Neural cell (in vitro differentiated cells): ENCODE measurements around the gene KAT8. TPM values are rescaled to one million over a fixed set of nuclear protein-coding genes. Genes with fewer than 3 reads are reported as not detected.

Experiments
- H2AFZ ChIP-seq: fragments of 200-600, 300-800 bp; sonication (generic), shearing (Covaris generic); 2 replicates; pipeline ENCODE4 v1.6.0; 2014; ENCODE audit warnings: low read depth, mild to moderate bottlenecking, antibody characterized with exemption, low read length, moderate library complexity
- H3F3A ChIP-seq: fragments of 200-600 bp; shearing (Covaris generic); 2 replicates; pipeline ENCODE4 v1.6.1; 2016; ENCODE audit warnings: mild to moderate bottlenecking, moderate library complexity, mixed read lengths, antibody characterized with exemption, low read length; ENCODE audit not compliant: insufficient read depth, poor library complexity, severe bottlenecking
- H3K27ac ChIP-seq: fragments of 200-600, 300-800 bp; sonication (generic), shearing (Covaris generic); 2 replicates; pipeline ENCODE4 v1.5.1; 2014; ENCODE audit warnings: mild to moderate bottlenecking, low read length, moderate library complexity
- H3K27me3 ChIP-seq: fragments of 300-800, 200-600 bp; sonication (generic), shearing (Covaris generic); 2 replicates; pipeline ENCODE4 v1.6.0; 2014; ENCODE audit warnings: mild to moderate bottlenecking, low read depth, low read length, moderate library complexity; ENCODE audit not compliant: insufficient read depth
- H3K36me3 ChIP-seq: fragments of 300-800, 200-600 bp; sonication (generic), shearing (Covaris generic); 2 replicates; pipeline ENCODE4 v1.5.1; 2014; ENCODE audit warnings: mild to moderate bottlenecking, antibody characterized with exemption, low read length, moderate library complexity; ENCODE audit not compliant: insufficient read depth
- H3K4me2 ChIP-seq: fragments of 300-800, 200-600 bp; sonication (generic), shearing (Covaris generic); 2 replicates; pipeline ENCODE4 v1.6.0; 2014; ENCODE audit warnings: mild to moderate bottlenecking, low read length
- H3K4me3 ChIP-seq: fragments of 300-800, 200-600 bp; sonication (generic), shearing (Covaris generic); 2 replicates; pipeline ENCODE4 v1.5.1; 2014; ENCODE audit warnings: mild to moderate bottlenecking, low read length, moderate library complexity
- H3K79me2 ChIP-seq: fragments of 200-600 bp; shearing (Covaris generic); replicated peaks from 2 replicates; pipeline ENCODE4 v1.6.0; 2014; ENCODE audit warnings: mild to moderate bottlenecking, low read length, moderate library complexity; ENCODE audit not compliant: insufficient read depth
- H3K9ac ChIP-seq: fragments of 300-800, 200-600 bp; sonication (generic), shearing (Covaris generic); 2 replicates; pipeline ENCODE4 v1.6.1; 2016; ENCODE audit warnings: mild to moderate bottlenecking, low read length, mixed read lengths
- H3K9me2 ChIP-seq: fragments of 200-600 bp; shearing (Covaris generic); 2 replicates; pipeline ENCODE4 v1.6.1; 2016; ENCODE audit warnings: mild to moderate bottlenecking, low read length, mixed read lengths; ENCODE audit not compliant: insufficient read depth
- H3K9me3 ChIP-seq: fragments of 200-600, 300-800 bp; sonication (generic), shearing (Covaris generic); 2 replicates; pipeline ENCODE4 v1.6.1; 2016; ENCODE audit warnings: mild to moderate bottlenecking, mixed run types, low read length, moderate library complexity, mixed read lengths
- H4K20me1 ChIP-seq: fragments of 200-600 bp; shearing (Covaris generic); 2 replicates; pipeline ENCODE4 v1.6.1; 2016; ENCODE audit warnings: mild to moderate bottlenecking, mixed run types; ENCODE audit not compliant: insufficient read depth
- CTCF ChIP-seq: fragments of 450-650 bp; IDR thresholded peaks from 2 replicates; pipeline ENCODE4 v1.5.1; 2014; ENCODE audit warnings: antibody characterized with exemption, mild to moderate bottlenecking, moderate library complexity; ENCODE audit not compliant: poor library complexity, severe bottlenecking
- EP300 ChIP-seq: fragments of 450-650 bp; conservative IDR thresholded peaks from 2 replicates; pipeline ENCODE4 v1.6.1; 2014; ENCODE audit warnings: antibody characterized with exemption, mild to moderate bottlenecking, moderate library complexity; ENCODE audit not compliant: poor library complexity, severe bottlenecking
- EZH2 ChIP-seq: fragments of 200-600, 300-800 bp; shearing (Covaris generic), sonication (generic); IDR thresholded peaks from 2 replicates; pipeline ENCODE4 v1.6.1; 2014; ENCODE audit warnings: antibody characterized with exemption, low read length, borderline replicate concordance, mild to moderate bottlenecking; ENCODE audit not compliant: insufficient read depth, poor library complexity, severe bottlenecking
- MXI1 ChIP-seq: fragments of 450-650 bp; conservative IDR thresholded peaks from 2 replicates; pipeline ENCODE4 v1.6.1; 2014; ENCODE audit warnings: antibody characterized with exemption, mild to moderate bottlenecking; ENCODE audit not compliant: poor library complexity, severe bottlenecking
- POLR2AphosphoS5 ChIP-seq: IDR thresholded peaks from 2 replicates; pipeline ENCODE4 v1.6.1; 2012
- RAD21 ChIP-seq: fragments of 450-650 bp; conservative IDR thresholded peaks from 2 replicates; pipeline ENCODE4 v1.6.1; 2014; ENCODE audit warnings: antibody characterized with exemption, mild to moderate bottlenecking, moderate library complexity
- SMC3 ChIP-seq: fragments of 450-650 bp; conservative IDR thresholded peaks from 2 replicates; pipeline ENCODE4 v1.6.1; 2014; ENCODE audit warnings: antibody characterized with exemption, mild to moderate bottlenecking, moderate library complexity; ENCODE audit not compliant: poor library complexity
- TAF1 ChIP-seq: IDR thresholded peaks from 2 replicates; pipeline ENCODE4 v1.6.1; 2012; ENCODE audit warnings: low read depth
- polyA plus RNA-seq: library from polyadenylated mRNA; depleted of rRNA; stranded (reverse); fragments of >200 nt; gene quantifications from 2 replicates; pipeline ENCODE4 v1.2.3, GENCODE V29; 2014
- TF ChIP-seq, protein P1 (sequence below): IDR thresholded peaks from 2 replicates; pipeline ENCODE4 v1.6.1; 2012; ENCODE audit warnings: borderline replicate concordance

KAT8 gene
- polyA plus RNA-seq, 1 donor from 2014 or later: 98.0 TPM

GRCh38 chr16:31082368-31083045 lies 35.0 kb upstream of the KAT8 start:
- no peak for TF ChIP-seq EZH2
- Histone ChIP-seq H3K9me2 (no peaks in the 10 kb centered on the region), H3K4me3 (no peak overlapping the region), H3K27ac (no peak overlapping the region), H3K36me3 (peaks cover 11% of the 10 kb centered on the region), H3K4me2 (no peak overlapping the region), H4K20me1 (no peaks in the 10 kb centered on the region), H3K9ac (no peak overlapping the region), H3F3A (no peaks in the 10 kb centered on the region), H2AFZ (no peak overlapping the region), H3K79me2 (peaks cover 6% of the 10 kb centered on the region), H3K27me3 (no peaks in the 10 kb centered on the region), H3K9me3 (no peaks in the 10 kb centered on the region)

- H3K27ac ChIP-seq: no peak overlapping the region
- H3K27me3 ChIP-seq: no peaks in the 10 kb centered on the region
- no peaks in the 10 kb centered on the region for H3K9me2 ChIP-seq
- no peaks in the 10 kb centered on the region for H4K20me1 ChIP-seq
- no peak overlapping the region for H3K9ac ChIP-seq
- no peak overlapping the region for H2AFZ ChIP-seq
- no peaks in the 10 kb centered on the region for H3F3A ChIP-seq
- no peak overlapping the region for H3K4me2 ChIP-seq
- peaks cover 11% of the 10 kb centered on the region for H3K36me3 ChIP-seq
- no peak overlapping the region for H3K4me3 ChIP-seq
- no peak for TF ChIP-seq MXI1
- TF ChIP-seq POLR2AphosphoS5: no peak
- no peak for TF ChIP-seq SMC3
- no peak for TF ChIP-seq RAD21
- no peak for TF ChIP-seq CTCF
- no peak for TF ChIP-seq TAF1
- TF ChIP-seq, protein P1, sequence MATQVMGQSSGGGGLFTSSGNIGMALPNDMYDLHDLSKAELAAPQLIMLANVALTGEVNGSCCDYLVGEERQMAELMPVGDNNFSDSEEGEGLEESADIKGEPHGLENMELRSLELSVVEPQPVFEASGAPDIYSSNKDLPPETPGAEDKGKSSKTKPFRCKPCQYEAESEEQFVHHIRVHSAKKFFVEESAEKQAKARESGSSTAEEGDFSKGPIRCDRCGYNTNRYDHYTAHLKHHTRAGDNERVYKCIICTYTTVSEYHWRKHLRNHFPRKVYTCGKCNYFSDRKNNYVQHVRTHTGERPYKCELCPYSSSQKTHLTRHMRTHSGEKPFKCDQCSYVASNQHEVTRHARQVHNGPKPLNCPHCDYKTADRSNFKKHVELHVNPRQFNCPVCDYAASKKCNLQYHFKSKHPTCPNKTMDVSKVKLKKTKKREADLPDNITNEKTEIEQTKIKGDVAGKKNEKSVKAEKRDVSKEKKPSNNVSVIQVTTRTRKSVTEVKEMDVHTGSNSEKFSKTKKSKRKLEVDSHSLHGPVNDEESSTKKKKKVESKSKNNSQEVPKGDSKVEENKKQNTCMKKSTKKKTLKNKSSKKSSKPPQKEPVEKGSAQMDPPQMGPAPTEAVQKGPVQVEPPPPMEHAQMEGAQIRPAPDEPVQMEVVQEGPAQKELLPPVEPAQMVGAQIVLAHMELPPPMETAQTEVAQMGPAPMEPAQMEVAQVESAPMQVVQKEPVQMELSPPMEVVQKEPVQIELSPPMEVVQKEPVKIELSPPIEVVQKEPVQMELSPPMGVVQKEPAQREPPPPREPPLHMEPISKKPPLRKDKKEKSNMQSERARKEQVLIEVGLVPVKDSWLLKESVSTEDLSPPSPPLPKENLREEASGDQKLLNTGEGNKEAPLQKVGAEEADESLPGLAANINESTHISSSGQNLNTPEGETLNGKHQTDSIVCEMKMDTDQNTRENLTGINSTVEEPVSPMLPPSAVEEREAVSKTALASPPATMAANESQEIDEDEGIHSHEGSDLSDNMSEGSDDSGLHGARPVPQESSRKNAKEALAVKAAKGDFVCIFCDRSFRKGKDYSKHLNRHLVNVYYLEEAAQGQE: no peak
- TF ChIP-seq EP300: no peak
- TF ChIP-seq EZH2: no peak
- H3K9me3 ChIP-seq: no peaks in the 10 kb centered on the region
- H3K79me2 ChIP-seq: peaks cover under 1% of the 10 kb centered on the region
Observed at GRCh38 chr16:31083081-31083480, 34.4 kb upstream of the KAT8 start.
